ENCODE measurements around the gene FEN1. TPM values are rescaled to one million over a fixed set of nuclear protein-coding genes. Genes with fewer than 3 reads are reported as not detected.

The FEN1 gene
- total RNA-seq, 2 donors from 2014 or later = 4.5 to 5.4 TPM

GRCh38 chr11:61769946-61770683 is 22.6 kb upstream of the FEN1 start:
- Histone ChIP-seq H3K27me3 (replicated peaks; ENCODE audit: insufficient read depth) (no peaks in the 10 kb centered on the region), H3K27ac (no peak overlapping the region), H3K36me3 (no peaks in the 10 kb centered on the region), H3K4me3 (no peak overlapping the region), H3K4me1 (ENCODE audit: control insufficient read depth in 1 of 2, low read depth in 2 of 2) (no peaks in the 10 kb centered on the region), H3K9me3 (no peaks in the 10 kb centered on the region)
- ATAC-seq (ENCODE audit: insufficient number of reproducible peaks, low FRiP score, low read depth) (no peak), DNase-seq (ENCODE audit: low spot score) (no peak)
- no peak for TF ChIP-seq CTCF (IDR thresholded peaks at IDR 0.05)

- no peaks in the 10 kb centered on the region for H3K4me1 ChIP-seq (ENCODE audit: control insufficient read depth in 1 of 2, low read depth in 2 of 2)
- no peaks in the 10 kb centered on the region for H3K27me3 ChIP-seq (replicated peaks; ENCODE audit: insufficient read depth)
- no peak overlapping the region for H3K4me3 ChIP-seq
- TF ChIP-seq CTCF (IDR thresholded peaks at IDR 0.05) = no peak
- no peak for ATAC-seq (ENCODE audit: insufficient number of reproducible peaks, low FRiP score, low read depth)
- no peak for DNase-seq (ENCODE audit: low spot score)
- no peaks in the 10 kb centered on the region for H3K36me3 ChIP-seq
- H3K27ac ChIP-seq = no peak overlapping the region
- H3K9me3 ChIP-seq = no peaks in the 10 kb centered on the region
Measured at GRCh38 chr11:61771195-61771894, 21.4 kb upstream of the FEN1 start.

- Histone ChIP-seq H3K27me3 (replicated peaks; ENCODE audit: insufficient read depth) (no peaks in the 10 kb centered on the region), H3K36me3 (no peaks in the 10 kb centered on the region), H3K4me1 (ENCODE audit: control insufficient read depth in 1 of 2, low read depth in 2 of 2) (no peaks in the 10 kb centered on the region), H3K9me3 (no peaks in the 10 kb centered on the region), H3K4me3 (no peak overlapping the region), H3K27ac (no peak overlapping the region)
- no peak for ATAC-seq (ENCODE audit: insufficient number of reproducible peaks, low FRiP score, low read depth)
- TF ChIP-seq CTCF (IDR thresholded peaks at IDR 0.05) = no peak
- DNase-seq (ENCODE audit: low spot score) = no peak
Measured at GRCh38 chr11:61771985-61772455, 20.7 kb upstream of the FEN1 start.

- ATAC-seq (ENCODE audit: insufficient number of reproducible peaks, low FRiP score, low read depth) (no peak), DNase-seq (ENCODE audit: low spot score) (no peak)
- Histone ChIP-seq H3K27me3 (replicated peaks; ENCODE audit: insufficient read depth) (no peaks in the 10 kb centered on the region), H3K27ac (no peak overlapping the region), H3K9me3 (no peaks in the 10 kb centered on the region), H3K36me3 (no peaks in the 10 kb centered on the region), H3K4me1 (ENCODE audit: control insufficient read depth in 1 of 2, low read depth in 2 of 2) (no peaks in the 10 kb centered on the region), H3K4me3 (no peak overlapping the region)
- no peak for TF ChIP-seq CTCF (IDR thresholded peaks at IDR 0.05)
Measured at GRCh38 chr11:61773356-61773755, 19.4 kb upstream of the FEN1 start.

- Histone ChIP-seq H3K27ac (no peak overlapping the region), H3K27me3 (replicated peaks; ENCODE audit: insufficient read depth) (no peaks in the 10 kb centered on the region), H3K4me3 (no peak overlapping the region), H3K36me3 (no peaks in the 10 kb centered on the region), H3K4me1 (ENCODE audit: control insufficient read depth in 1 of 2, low read depth in 2 of 2) (no peaks in the 10 kb centered on the region), H3K9me3 (no peaks in the 10 kb centered on the region)
- DNase-seq (ENCODE audit: low spot score) (no peak), ATAC-seq (ENCODE audit: insufficient number of reproducible peaks, low FRiP score, low read depth) (no peak)
- no peak for TF ChIP-seq CTCF (IDR thresholded peaks at IDR 0.05)
Measured at GRCh38 chr11:61773809-61774208, 18.9 kb upstream of the FEN1 start.

All from thoracic aorta (tissue), 2 donors.